Erythroblast (primary cell): Measurements from ENCODE around the gene FAM217A.

Experiments
- GATA1 ChIP-seq: IDR thresholded peaks from 2 replicates; pipeline ENCODE4 v1.6.1; 2011; ENCODE audit warnings: low read depth, mild to moderate bottlenecking, control low read depth, low read length, moderate library complexity
- POLR2A ChIP-seq: IDR thresholded peaks from 2 replicates; pipeline ENCODE4 v1.6.1; 2011; ENCODE audit warnings: mild to moderate bottlenecking, low read length

- TF ChIP-seq POLR2A, result no peak
- TF ChIP-seq GATA1, result no peak
Observed at GRCh38 chr6:4059115-4059777, 19.7 kb downstream of the FAM217A start.
